Colon (tissue), 2 donors: Measurements from ENCODE around the gene SEC23A.

Experiments used
- FAIRE-seq: peaks from 2 replicates; lab custom pipeline; 2012; peaks lifted over from hg19 to GRCh38; lab: Jason Lieb, UNC
- donor health status: control.
- donor health status: control.

The SEC23A gene

DNA sequence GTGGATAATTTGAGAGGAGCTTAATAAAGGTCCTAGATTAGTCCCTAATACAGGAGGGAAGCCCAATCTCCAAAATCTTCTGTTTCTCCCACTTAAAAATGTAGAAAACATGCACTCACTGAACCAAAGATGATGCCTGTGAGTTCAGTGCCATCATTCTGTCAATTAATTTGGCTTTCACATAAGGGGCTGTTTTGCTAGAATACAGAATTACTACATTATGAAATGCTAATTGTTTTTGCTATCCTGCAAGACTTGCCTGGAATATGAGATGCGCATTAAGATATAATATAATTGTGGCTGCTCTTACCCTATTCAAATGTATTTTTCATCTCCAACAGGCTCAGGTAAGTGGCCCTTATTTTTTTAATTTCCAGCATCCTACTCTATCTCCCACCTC, 111.7 kb downstream of the SEC23A start:
- no peak for FAIRE-seq

DNA sequence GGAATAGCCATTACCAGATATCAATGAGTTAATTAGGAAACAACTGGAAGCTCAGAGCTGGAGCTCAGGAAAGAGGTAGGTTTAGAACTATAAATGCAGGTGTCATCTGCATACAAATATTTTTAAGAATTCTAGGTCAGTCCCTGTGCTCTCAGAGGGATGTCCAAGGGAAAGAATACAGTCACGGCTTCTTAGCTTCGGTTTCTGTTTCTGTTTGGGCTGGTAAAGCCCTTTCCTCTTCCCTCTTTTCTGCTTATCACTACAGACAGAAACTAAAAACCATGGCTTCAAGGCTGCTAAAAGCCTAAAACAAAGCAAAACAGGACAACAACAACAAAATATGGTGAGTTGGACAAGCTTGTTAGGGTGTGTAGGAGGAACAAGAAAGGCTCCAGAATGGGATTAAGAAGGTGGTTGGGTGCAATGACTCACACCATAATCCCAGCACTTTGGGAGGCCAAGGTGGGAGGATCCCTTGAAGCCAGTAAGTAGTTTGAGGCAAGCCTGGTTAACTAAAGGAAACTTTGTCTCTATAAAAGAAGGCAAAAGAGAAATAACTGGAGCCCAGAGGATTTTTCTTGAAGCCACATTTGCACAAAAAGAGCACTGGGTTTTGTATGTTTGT, 113.0 kb downstream of the SEC23A start:
- FAIRE-seq: no peak

DNA sequence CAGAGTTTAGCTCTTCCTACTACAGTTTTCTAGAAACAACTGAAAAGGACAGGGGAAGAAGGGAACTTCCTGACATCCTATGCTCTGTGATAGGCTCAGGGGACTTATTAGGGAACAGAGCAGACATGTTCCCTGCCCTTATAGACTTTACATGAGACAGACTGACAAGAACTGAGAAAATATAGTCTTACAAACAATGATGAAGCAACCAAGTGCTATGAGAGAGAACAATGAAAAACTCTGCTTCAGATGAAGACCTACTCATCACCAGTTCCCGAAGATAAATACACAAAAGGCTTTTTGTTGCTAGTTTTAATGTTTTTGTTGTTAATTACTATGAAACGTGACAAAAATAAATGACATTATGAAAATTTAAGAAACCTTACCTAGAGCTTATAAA, 115.3 kb downstream of the SEC23A start:
- no peak for FAIRE-seq

DNA sequence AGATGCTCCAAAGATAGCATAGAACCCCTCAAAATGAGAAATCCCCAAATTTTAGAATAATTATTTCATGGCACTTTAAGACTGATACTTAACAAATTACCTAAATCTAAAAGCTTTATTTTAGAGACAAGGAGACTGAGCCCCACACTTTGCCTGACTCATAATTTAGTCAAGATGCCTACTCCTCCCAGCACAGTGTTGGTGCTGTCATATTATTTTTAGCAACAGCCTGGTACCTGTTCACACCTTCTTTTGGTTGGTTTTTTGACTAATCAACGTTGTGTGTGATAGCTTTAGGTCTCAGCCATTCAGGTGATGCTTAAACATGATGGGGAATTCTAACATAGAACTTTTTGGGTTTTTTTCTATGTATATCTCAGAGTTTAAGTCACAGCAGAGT, 120.2 kb downstream of the SEC23A start:
- FAIRE-seq: no peak

DNA sequence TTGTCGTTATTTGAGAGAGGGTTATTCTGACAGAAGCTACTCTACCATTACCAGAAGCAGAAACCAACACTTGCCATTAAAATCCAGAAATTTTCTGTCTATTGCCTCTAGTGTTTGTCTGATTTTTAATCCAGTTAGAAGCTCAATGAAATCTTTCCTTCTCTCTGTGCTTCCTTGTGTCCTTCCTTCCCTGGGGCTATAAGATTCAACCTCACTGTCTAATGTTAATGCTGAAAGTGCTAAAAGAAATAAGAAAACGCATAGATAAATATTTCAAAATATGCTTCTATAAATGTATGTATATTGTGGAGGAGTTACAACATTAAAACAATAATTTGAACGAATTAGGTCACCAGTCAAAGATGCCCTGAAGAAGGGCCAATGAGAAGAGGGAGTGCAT, 120.8 kb downstream of the SEC23A start:
- FAIRE-seq: no peak
